K562 (cell line): Measurements from ENCODE around the gene PDCL3. TPM values are rescaled to one million over a fixed set of nuclear protein-coding genes. Genes with fewer than 3 reads are reported as not detected.

Experiments used
- ATAC-seq: fragments of 200-7000 bp; cut with Tn5 transposase; 3 replicates; pipeline ENCODE4 v1.9.1; 2020; ENCODE audit warnings: moderate library complexity
- BruUV-seq: library from RNA; stranded (reverse); fragments of 400-500 nt; replicated peaks from 2 replicates; lab custom pipeline; 2021; lab: Mats Ljungman, UMichigan
- CTCF ChIA-PET: fragments of 300-600 bp; formaldehyde crosslinking; extraction: SDS; loops from one replicate; lab custom pipeline; 2021; ENCODE audit warnings: low intra/inter-chr PET ratio; lab: Yijun Ruan, JAX
- POLR2A ChIA-PET: fragments of 300-600, 350-650 bp; sonication (Branson Sonifier 250); formaldehyde crosslinking; extraction: SDS; loops from one replicate; lab custom pipeline; 2021; ENCODE audit warnings: antibody characterized with exemption, inconsistent platforms; lab: Yijun Ruan, JAX
- DNase-seq, 4 experiments: peaks; one replicate each; pipeline versions ENCODE4 v3.0.0 to v3.0.0-alpha.2; 2011 to 2018; ENCODE audit warnings: low spot score in 3 of 4, mixed read lengths in 3 of 4; ENCODE audit errors: extremely low read depth in 1 of 4
- FAIRE-seq: peaks from 2 replicates; lab custom pipeline; 2011; peaks lifted over from hg19 to GRCh38; lab: Jason Lieb, UNC
- H2AFZ ChIP-seq: 2 replicates; pipeline ENCODE4 v1.6.0; 2011; ENCODE audit warnings: low read depth, low read length, control low read depth, inconsistent platforms
- H3K27ac ChIP-seq: fragments of 200-600 bp; 3 replicates; pipeline ENCODE4 v1.8.0; 2011; ENCODE audit warnings: low read depth, mild to moderate bottlenecking, control low read depth, inconsistent platforms, low read length, moderate library complexity, mixed read lengths; ENCODE audit errors: extremely low read depth
- H3K27me3 ChIP-seq, 2 experiments: fragments of 300-600 bp in 1 of 2; 2 replicates in 1 of 2; 3 replicates in 1 of 2; pipeline versions ENCODE4 v1.6.0 to v1.8.0; 2011; ENCODE audit warnings: inconsistent platforms in 2 of 2, low read length in 2 of 2, mild to moderate bottlenecking in 1 of 2, mixed read lengths in 1 of 2, moderate library complexity in 1 of 2; ENCODE audit not compliant: control insufficient read depth in 2 of 2, insufficient read depth in 2 of 2
- H3K36me3 ChIP-seq: fragments of 300-600 bp; 3 replicates; pipeline ENCODE4 v1.8.0; 2011; ENCODE audit warnings: mild to moderate bottlenecking, low read length, inconsistent platforms; ENCODE audit not compliant: control insufficient read depth, insufficient read depth
- H3K4me1 ChIP-seq, 2 experiments: fragments of 200-600 bp in 1 of 2; replicated peaks in 1 of 2; 2 replicates in 1 of 2; 3 replicates in 1 of 2; pipeline versions ENCODE4 v1.5.1 to v1.8.0; 2011; ENCODE audit warnings: inconsistent platforms in 2 of 2, low read length in 2 of 2, mild to moderate bottlenecking in 1 of 2, mixed read lengths in 1 of 2, moderate library complexity in 1 of 2; ENCODE audit not compliant: control insufficient read depth in 2 of 2, insufficient read depth in 2 of 2
- H3K4me2 ChIP-seq: 2 replicates; pipeline ENCODE4 v1.6.1; 2011; ENCODE audit warnings: low read length, control low read depth, inconsistent platforms, mixed read lengths; ENCODE audit not compliant: insufficient read depth
- H3K4me3 ChIP-seq: fragments of 200-600 bp; sonication (generic), shearing (Covaris generic); 2 replicates; pipeline ENCODE4 v1.5.1; 2016; ENCODE audit warnings: control low read depth, inconsistent platforms
- H3K79me2 ChIP-seq: fragments of 200-600 bp; 3 replicates; pipeline ENCODE4 v1.8.0; 2011; ENCODE audit warnings: low read length, inconsistent platforms; ENCODE audit not compliant: control insufficient read depth, insufficient read depth
- H3K9ac ChIP-seq, 2 experiments: 2 replicates each; pipeline versions ENCODE4 v1.6.0 to v1.6.1; 2011; ENCODE audit warnings: low read depth in 2 of 2, low read length in 2 of 2, control low read depth in 1 of 2, inconsistent platforms in 1 of 2, mild to moderate bottlenecking in 1 of 2, mixed read lengths in 1 of 2; ENCODE audit not compliant: insufficient read depth in 1 of 2
- H3K9me1 ChIP-seq: one replicate; pipeline ENCODE4 v1.6.0; 2011; ENCODE audit warnings: inconsistent platforms, mild to moderate bottlenecking, low read length, moderate library complexity; ENCODE audit not compliant: control insufficient read depth, insufficient read depth
- H3K9me3 ChIP-seq: replicated peaks from 2 replicates; pipeline ENCODE4 v1.5.1; 2011; ENCODE audit warnings: low read depth, low read length, inconsistent platforms; ENCODE audit not compliant: control insufficient read depth, insufficient read depth
- H4K20me1 ChIP-seq: replicated peaks from 2 replicates; pipeline ENCODE4 v1.6.1; 2011; ENCODE audit warnings: low read length, inconsistent platforms, mixed read lengths; ENCODE audit not compliant: control insufficient read depth, insufficient read depth
- BRF1 ChIP-seq: IDR thresholded peaks from 3 replicates; pipeline ENCODE4 v1.6.1; 2011; ENCODE audit warnings: borderline replicate concordance, mild to moderate bottlenecking; ENCODE audit not compliant: insufficient read length; ENCODE audit errors: extremely low read depth
- CEBPB ChIP-seq: fragments of 450-650 bp; IDR thresholded peaks from 2 replicates; pipeline ENCODE4 v1.6.1; 2016; ENCODE audit warnings: missing genetic modification characterization, missing compliant biosample characterization
- CHD4 ChIP-seq: fragments of 200-600 bp; sonication (generic); IDR thresholded peaks from 3 replicates; pipeline ENCODE4 v1.6.1; 2012; ENCODE audit warnings: low read depth, mild to moderate bottlenecking, mixed read lengths, low read length, inconsistent platforms; ENCODE audit not compliant: insufficient read depth, insufficient replicate concordance, poor library complexity, severe bottlenecking
- DMBX1 ChIP-seq: fragments of 250-450 bp; sonication (Bioruptor Pico); IDR thresholded peaks from 2 replicates; pipeline ENCODE4 v1.8.0; 2022; ENCODE audit warnings: inconsistent platforms, mild to moderate bottlenecking, moderate library complexity, borderline replicate concordance
- ELF1 ChIP-seq: fragments of 200-800 bp; sonication (Bioruptor generic); IDR thresholded peaks from 2 replicates; pipeline ENCODE4 v1.6.1; 2016; ENCODE audit warnings: missing genetic modification characterization, missing compliant biosample characterization
- FOXK1 ChIP-seq: sonication (generic); formaldehyde crosslinking; IDR thresholded peaks from 2 replicates; pipeline ENCODE4 v1.8.0; 2022; ENCODE audit warnings: missing genetic modification reagents, mild to moderate bottlenecking, borderline replicate concordance
- ID3 ChIP-seq, 2 experiments: fragments of 250-450 bp in 1 of 2; fragments of 450-650 bp in 1 of 2; sonication (Bioruptor Pico) in 1 of 2; IDR thresholded peaks; 2 replicates each; pipeline versions ENCODE4 v1.6.1 to v1.8.0; 2016 to 2021; ENCODE audit warnings: mild to moderate bottlenecking in 2 of 2, moderate library complexity in 2 of 2, missing compliant biosample characterization in 1 of 2, missing genetic modification characterization in 1 of 2
- ILF3 ChIP-seq: fragments of 450-650 bp; IDR thresholded peaks from 2 replicates; pipeline ENCODE4 v1.6.1; 2018; ENCODE audit warnings: antibody characterized with exemption, mild to moderate bottlenecking, moderate library complexity, borderline replicate concordance
- KLF13 ChIP-seq: fragments of 450-650 bp; IDR thresholded peaks from 2 replicates; pipeline ENCODE4 v1.6.1; 2016; ENCODE audit warnings: missing genetic modification characterization, low read depth, mild to moderate bottlenecking, missing compliant biosample characterization, moderate library complexity, borderline replicate concordance
- L3MBTL2 ChIP-seq: fragments of 450-650 bp; IDR thresholded peaks from 2 replicates; pipeline ENCODE4 v1.6.1; 2016; ENCODE audit warnings: mild to moderate bottlenecking, moderate library complexity
- MBD2 ChIP-seq: sonication (generic); IDR thresholded peaks from 2 replicates; pipeline ENCODE4 v1.6.1; 2016; ENCODE audit warnings: low read depth, borderline replicate concordance
- NCOA2 ChIP-seq, 2 experiments: fragments of 450-650 bp; IDR thresholded peaks; 2 replicates each; pipeline ENCODE4 v1.6.1; 2018; ENCODE audit warnings: mild to moderate bottlenecking in 2 of 2, moderate library complexity in 1 of 2; ENCODE audit not compliant: partially characterized antibody in 2 of 2
- POLR2B ChIP-seq: fragments of 450-650 bp; IDR thresholded peaks from 2 replicates; pipeline ENCODE4 v1.6.1; 2018; ENCODE audit warnings: low read depth; ENCODE audit not compliant: partially characterized antibody
- RBM15 ChIP-seq: fragments of 200-400 bp; formaldehyde crosslinking; IDR thresholded peaks from 2 replicates; pipeline ENCODE4 v1.6.1; 2018; ENCODE audit warnings: mild to moderate bottlenecking, low read length, moderate library complexity; ENCODE audit not compliant: insufficient read depth
- SMAD1 ChIP-seq: fragments of 150-350 bp; IDR thresholded peaks from 2 replicates; pipeline ENCODE4 v1.6.1; 2014; ENCODE audit warnings: low read length, low read depth; ENCODE audit not compliant: partially characterized antibody
- SP1 ChIP-seq: sonication (generic); formaldehyde crosslinking; IDR thresholded peaks from 2 replicates; pipeline ENCODE4 v1.8.1; 2022; ENCODE audit warnings: mild to moderate bottlenecking, missing genetic modification reagents
- STAT5B ChIP-seq: fragments of 250-450 bp; sonication (Bioruptor Pico); IDR thresholded peaks from 2 replicates; pipeline ENCODE4 v1.8.0; 2021; ENCODE audit warnings: mild to moderate bottlenecking, inconsistent platforms
- ZFX ChIP-seq: sonication (generic); formaldehyde crosslinking; IDR thresholded peaks from 2 replicates; pipeline ENCODE4 v1.8.0; 2022; ENCODE audit warnings: mild to moderate bottlenecking, missing genetic modification reagents, moderate library complexity
- ZNF740 ChIP-seq, 3 experiments: fragments of 200-800 bp in 1 of 3; sonication (Bioruptor generic) in 1 of 3; sonication (generic) in 1 of 3; formaldehyde crosslinking in 1 of 3; IDR thresholded peaks; 2 replicates each; pipeline versions ENCODE4 v1.6.1 to v1.8.0; 2016 to 2022; ENCODE audit warnings: mild to moderate bottlenecking in 2 of 3, missing compliant biosample characterization in 2 of 3, missing genetic modification characterization in 2 of 3, missing genetic modification reagents in 1 of 3
- WGBS: fragments of 100-300 bp; shearing (Covaris generic); methylation state at CpG from one replicate; pipeline ENCODE4 v1.1.6; 2016; ENCODE audit warnings: low coverage, mixed read lengths; ENCODE audit not compliant: insufficient coverage; ENCODE audit errors: missing lambda C conversion rate; 5-methylcytosine and 5-hydroxymethylcytosine counted together
- in situ Hi-C: fragments of 300-500 bp; cut with MboI; formaldehyde crosslinking; loops from 4 replicates; pipeline ENCODE4 v1.15.0; 2018; ENCODE audit warnings: inconsistent platforms, mixed read lengths
- intact Hi-C: fragments of 100-400 bp; cut with micrococcal nuclease; formaldehyde crosslinking; loops from 2 replicates; pipeline ENCODE4 v1.14.2; 2022
- polyA plus RNA-seq, 8 experiments: library from polyadenylated mRNA; depleted of rRNA in 4 of 8; stranded (reverse) in 5 of 8; unstranded in 3 of 8; fragments of >200 nt; fragmentation: Nextera tagmentation in 2 of 8; fragmentation: Illumina TruSeq in 1 of 8; extraction: Ambion mirVana in 2 of 8; extraction: Trizol in 1 of 8; gene quantifications; 2 replicates each; pipeline versions ENCODE4 v1.2.1 to v1.2.3, GENCODE V29; 2011 to 2014; ENCODE audit warnings: inconsistent platforms in 1 of 8, missing spikeins in 1 of 8
- total RNA-seq, 7 experiments: library from RNA; depleted of rRNA in 6 of 7; stranded (reverse); fragments of >200 nt in 6 of 7; fragmentation: Illumina TruSeq in 2 of 7; extraction: Trizol in 2 of 7; gene quantifications; 2 replicates each; pipeline versions ENCODE4 v1.2.1 to v1.2.3, GENCODE V29; 2011 to 2021; ENCODE audit warnings: low replicate concordance in 1 of 7

Gene PDCL3
- total and polyA plus RNA-seq, 9 of the 15 experiments (the other 6 are each of a cell fraction or from before 2014, with no cell fraction given) = 16.6 to 76.7 (median 26.9) TPM

DNA sequence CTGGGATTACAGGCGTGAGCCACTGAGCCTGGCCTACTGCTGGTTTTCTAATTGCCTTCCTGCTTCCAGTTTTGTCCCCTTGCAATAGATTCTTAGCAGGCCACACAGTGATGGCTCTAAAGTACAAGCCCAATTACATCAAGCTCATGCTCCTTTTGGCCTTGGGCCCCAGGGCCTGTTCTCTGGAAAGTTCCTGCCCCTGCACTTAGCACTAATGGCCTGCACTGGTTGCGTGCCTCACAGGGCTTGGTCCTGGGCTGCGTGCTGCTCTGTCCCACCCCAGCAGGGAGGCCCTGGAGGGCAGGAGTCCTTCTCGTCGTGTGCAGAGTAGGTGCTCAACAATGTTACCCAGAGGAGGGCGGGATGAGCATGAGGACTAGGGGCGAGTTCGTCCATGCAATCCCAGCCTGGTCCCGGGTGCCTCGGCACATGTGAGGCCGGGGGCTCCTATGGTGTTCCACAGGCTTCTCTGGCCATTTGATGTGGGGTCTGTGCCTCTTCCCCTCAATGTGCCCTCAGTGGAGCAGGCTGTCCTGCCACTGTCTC lies 51.7 kb downstream of the PDCL3 start:
- no peaks in the 10 kb centered on the region for H3K4me1 ChIP-seq
- DNase-seq (no peak), ATAC-seq (no peak), FAIRE-seq (no peak)
- H3K9ac ChIP-seq = no peak overlapping the region
- H3K27ac ChIP-seq = no peak overlapping the region
- 0% methylated on average over 11 of the region's 11 CpGs for WGBS
- H3K9me3 ChIP-seq = no peaks in the 10 kb centered on the region
- BruUV-seq = no TSS peak
- H3K36me3 ChIP-seq = no peaks in the 10 kb centered on the region
- H3K4me3 ChIP-seq = no peak overlapping the region
- H3K9me1 ChIP-seq = no peaks in the 10 kb centered on the region
- in situ Hi-C loops (loop anchor here (10.0 kb wide), 1 partner anchor 380 kb away; no protein-coding TSS in a partner anchor), intact Hi-C loops (loop anchor here (10.0 kb wide), 1 partner anchor 120 kb away; no protein-coding TSS in a partner anchor)
- CTCF ChIA-PET = interaction anchor here (0.6 kb wide), 1 partner anchor 537 kb away, joined by 4 read pairs; the partner anchor contains the start of gene TBC1D8
- H3K27me3 ChIP-seq = peaks cover 7 to 49% of the 10 kb centered on the region in 2 experiments
- POLR2A ChIA-PET = interaction anchor here (1.0 kb wide), 1 partner anchor 12 kb away, joined by 3 read pairs; no protein-coding TSS in a partner anchor
- peaks cover 6% of the 10 kb centered on the region; the same call in 1 of the 2 replicates for H4K20me1 ChIP-seq
- H3K4me2 ChIP-seq = no peak overlapping the region
- no peaks in the 10 kb centered on the region for H3K79me2 ChIP-seq
- no peak overlapping the region for H2AFZ ChIP-seq
- TF ChIP-seq DMBX1 (CRISPR knock-in tag) (no peak), ELF1 (tag) (no peak), BRF1 (no peak), CEBPB (tag) (no peak), NCOA2 (IDR thresholded peaks at IDR 0.05; ENCODE audit: partially characterized antibody in 2 of 2) (no peak), CHD4 (no peak), L3MBTL2 (no peak), STAT5B (CRISPR knock-in tag) (no peak), ZNF740 (CRISPR knock-in tag; IDR thresholded peaks at IDR 0.05) (no peak), ZNF740 (tag; IDR thresholded peaks at IDR 0.05) (no peak), FOXK1 (CRISPR knock-in tag) (no peak), SP1 (CRISPR knock-in tag) (no peak), RBM15 (no peak), ILF3 (no peak), MBD2 (no peak), SMAD1 (no peak), POLR2B (no peak), ZFX (no peak), KLF13 (no peak), ID3 (CRISPR knock-in tag; IDR thresholded peaks at IDR 0.05) (no peak), ID3 (tag; IDR thresholded peaks at IDR 0.05) (no peak)
